Activated CD4-positive, alpha-beta T cell treated with anti-CD3 and anti-CD28 coated beads, Interleukin-2, Interleukin-4, amounts not matched to agents 100 ng/mL and 50 ng/mL, durations not matched to agents 16 hours and 8 hours (primary cell): ENCODE measurements around the gene CHRM5.
A peak's percentile ranks its signal among the peaks of the same experiment; 100 is the strongest.

Experiments
- DNase-seq: peaks from one replicate; pipeline ENCODE4 v3.0.0-alpha.2; 2020; ENCODE audit warnings: low spot score

Gene CHRM5

GRCh38 chr15:34102175-34102925, 134.1 kb downstream of the CHRM5 start:
- DNase-seq = no peak

GRCh38 chr15:34106423-34106822, 138.1 kb downstream of the CHRM5 start:
- DNase-seq = no peak

- DNase-seq = no peak
Observed at GRCh38 chr15:34107315-34107714, 139.0 kb downstream of the CHRM5 start.

GRCh38 chr15:34109797-34110663, 141.7 kb downstream of the CHRM5 start:
- peak; percentile 27 for DNase-seq

GRCh38 chr15:34111488-34111887, 143.2 kb downstream of the CHRM5 start:
- no peak for DNase-seq

- no peak for DNase-seq
Observed at GRCh38 chr15:34114215-34114614, 145.9 kb downstream of the CHRM5 start.

- DNase-seq = no peak
Observed at GRCh38 chr15:34114739-34115138, 146.4 kb downstream of the CHRM5 start.

- no peak for DNase-seq
Observed at GRCh38 chr15:34116620-34117019, 148.3 kb downstream of the CHRM5 start.
